Gastrocnemius medialis (tissue), 4 donors: Measurements from ENCODE around the gene NCS1.

Source experiments
- POLR2A ChIP-seq, 2 donors: fragments of 450-650 bp; IDR thresholded peaks; one replicate each; pipeline ENCODE4 v1.6.1; 2017; ENCODE audit warnings: antibody characterized with exemption in 2 of 2, mild to moderate bottlenecking in 2 of 2, moderate library complexity in 2 of 2
- TF ChIP-seq, protein P1 (sequence below), 5 experiments: fragments of 450-650 bp in 3 of 5; fragments of 200-600 bp in 2 of 5; sonication (generic) in 2 of 5; IDR thresholded peaks in 4 of 5; conservative IDR thresholded peaks in 1 of 5; 1 replicate in 4 of 5; 2 replicates in 1 of 5; pipeline ENCODE4 v1.5.1; 2016 to 2019; ENCODE audit warnings: antibody characterized with exemption in 5 of 5, mild to moderate bottlenecking in 3 of 5, moderate library complexity in 3 of 5

DNA sequence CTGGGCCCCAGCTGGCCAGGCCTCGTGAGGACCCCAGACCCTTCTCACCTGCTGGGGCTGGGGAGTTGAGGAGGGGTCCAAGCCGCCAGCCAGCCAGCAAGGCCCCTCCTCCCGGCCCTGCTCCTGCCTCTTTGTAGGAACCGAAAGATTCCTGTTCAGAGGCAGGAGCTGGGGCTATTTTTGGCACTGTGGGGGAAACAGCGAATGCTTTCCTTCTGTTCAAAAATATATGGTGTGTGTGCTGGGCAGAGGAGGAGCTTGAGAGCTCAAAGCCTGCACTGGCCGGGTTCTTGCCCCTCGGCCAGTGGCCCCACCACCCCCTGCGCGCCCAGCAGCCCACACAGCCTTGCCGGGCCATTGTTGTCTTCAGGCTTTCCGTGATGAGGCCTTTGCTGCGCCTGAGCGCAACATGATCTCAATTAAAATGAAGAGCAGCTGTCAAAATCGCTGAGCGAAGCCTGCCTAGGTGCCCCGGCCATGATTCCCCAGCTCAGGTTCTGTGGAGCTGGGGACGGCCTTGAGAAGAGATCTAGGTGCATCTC, 13.4 kb downstream of the NCS1 start:
- no peak for TF ChIP-seq POLR2A (IDR thresholded peaks at IDR 0.05)
- TF ChIP-seq, protein P1, sequence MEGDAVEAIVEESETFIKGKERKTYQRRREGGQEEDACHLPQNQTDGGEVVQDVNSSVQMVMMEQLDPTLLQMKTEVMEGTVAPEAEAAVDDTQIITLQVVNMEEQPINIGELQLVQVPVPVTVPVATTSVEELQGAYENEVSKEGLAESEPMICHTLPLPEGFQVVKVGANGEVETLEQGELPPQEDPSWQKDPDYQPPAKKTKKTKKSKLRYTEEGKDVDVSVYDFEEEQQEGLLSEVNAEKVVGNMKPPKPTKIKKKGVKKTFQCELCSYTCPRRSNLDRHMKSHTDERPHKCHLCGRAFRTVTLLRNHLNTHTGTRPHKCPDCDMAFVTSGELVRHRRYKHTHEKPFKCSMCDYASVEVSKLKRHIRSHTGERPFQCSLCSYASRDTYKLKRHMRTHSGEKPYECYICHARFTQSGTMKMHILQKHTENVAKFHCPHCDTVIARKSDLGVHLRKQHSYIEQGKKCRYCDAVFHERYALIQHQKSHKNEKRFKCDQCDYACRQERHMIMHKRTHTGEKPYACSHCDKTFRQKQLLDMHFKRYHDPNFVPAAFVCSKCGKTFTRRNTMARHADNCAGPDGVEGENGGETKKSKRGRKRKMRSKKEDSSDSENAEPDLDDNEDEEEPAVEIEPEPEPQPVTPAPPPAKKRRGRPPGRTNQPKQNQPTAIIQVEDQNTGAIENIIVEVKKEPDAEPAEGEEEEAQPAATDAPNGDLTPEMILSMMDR (IDR thresholded peaks at IDR 0.05 in 4 of 5, conservative IDR thresholded peaks at IDR 0.05 in 1 of 5) = no peak
